Activated T-cell treated with anti-CD3 and anti-CD28 coated beads, Interleukin-2, amount 50 U/mL, for 48 hours (primary cell): ENCODE data around the gene CD36.

ENCODE experiments used
- DNase-seq, 2 experiments: peaks; one replicate each; pipeline ENCODE4 v3.0.0-alpha.2; 2020

Gene CD36

DNA sequence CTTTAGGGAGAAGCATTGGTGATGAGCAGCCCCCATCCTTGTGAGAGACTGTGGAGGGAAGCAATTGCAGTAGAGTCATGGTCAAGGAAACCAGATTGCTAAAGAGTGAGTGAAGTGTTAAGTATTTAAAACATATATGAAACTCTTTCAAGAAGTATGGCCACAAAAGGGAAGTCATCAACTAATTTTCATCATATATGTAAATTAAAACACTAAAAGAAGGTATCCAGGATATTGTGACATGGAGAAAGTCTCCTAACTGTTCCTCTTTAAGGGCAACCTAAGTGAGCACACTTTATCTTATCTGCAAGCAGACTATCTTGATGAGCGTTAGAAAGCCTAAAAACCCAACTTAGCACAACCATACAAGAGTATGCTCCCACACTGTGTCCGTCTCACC, 69.7 kb downstream of the CD36 start:
- DNase-seq = no peak

DNA sequence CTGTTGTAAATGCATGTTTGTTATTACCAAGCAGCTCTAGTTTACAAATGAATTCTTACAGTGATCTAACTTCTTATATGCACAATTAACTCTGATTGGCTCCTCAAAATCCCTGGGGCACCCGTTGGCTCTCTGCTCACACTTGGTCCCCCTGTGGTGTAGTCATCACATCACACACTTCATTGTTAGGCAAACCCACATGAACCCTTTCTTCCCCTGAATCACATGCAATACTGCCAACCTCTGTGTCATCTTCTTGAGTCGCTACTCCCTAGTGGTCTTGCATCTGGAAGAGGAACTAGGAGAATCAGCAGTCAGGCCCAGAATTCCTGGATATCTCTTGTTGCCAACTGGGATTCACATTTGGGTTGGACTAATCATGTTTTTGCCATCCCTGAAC, 73.1 kb downstream of the CD36 start:
- DNase-seq = no peak

DNA sequence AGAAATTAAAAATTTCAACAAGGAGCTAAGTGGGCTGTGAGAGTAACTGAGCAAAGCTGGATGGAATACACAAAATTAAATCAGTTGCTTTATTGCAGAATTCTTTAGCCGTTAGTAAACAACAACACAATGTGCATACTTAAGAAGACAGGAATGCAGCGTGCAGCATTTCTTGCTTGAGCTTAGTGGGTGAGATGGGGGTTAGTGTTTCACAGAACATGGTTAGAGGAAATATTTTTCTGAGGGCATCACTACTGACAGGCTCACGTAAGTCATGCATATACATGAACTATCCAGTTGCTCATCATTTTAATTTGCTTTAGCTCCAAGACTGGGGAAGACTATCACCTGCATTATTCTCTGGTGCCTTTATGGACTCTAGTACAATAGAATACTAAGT, 80.8 kb downstream of the CD36 start:
- DNase-seq = no peak

GRCh38 chr7:80720146-80720545, 81.7 kb downstream of the CD36 start:
- DNase-seq = no peak

DNA sequence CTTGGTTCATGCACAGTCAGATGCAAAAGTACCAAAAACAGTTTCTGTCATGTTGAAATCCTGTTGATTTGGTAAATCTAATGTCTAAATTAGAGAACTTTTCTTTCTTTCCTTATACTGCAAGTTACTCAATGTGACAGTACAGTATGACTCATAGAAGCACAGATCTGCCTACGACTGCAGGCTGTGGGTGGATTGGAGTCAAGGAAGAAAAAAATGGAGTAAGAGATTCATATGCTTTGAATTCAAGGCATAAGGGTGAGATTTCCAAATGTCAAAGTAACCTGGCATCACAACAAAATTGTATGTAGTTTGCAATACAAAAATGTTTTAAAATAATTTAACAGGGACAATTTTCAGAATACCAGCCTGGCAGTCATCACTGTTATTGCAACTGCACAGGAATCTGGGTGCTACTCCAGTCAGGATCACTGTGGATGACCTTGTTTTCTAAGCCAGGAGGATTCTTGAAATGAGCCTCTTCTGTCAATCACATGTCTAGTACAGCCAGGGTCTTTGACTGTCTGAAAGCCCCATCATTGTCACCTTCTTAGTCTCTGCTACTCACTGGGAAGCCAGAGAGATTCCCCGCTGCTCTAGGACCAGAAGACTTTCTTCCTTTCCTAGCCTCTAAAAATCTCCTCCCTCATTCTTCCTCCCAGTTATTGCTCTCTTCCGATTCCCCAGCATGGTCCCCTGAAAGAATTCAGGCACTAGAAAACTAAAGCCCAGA, 83.6 kb downstream of the CD36 start:
- DNase-seq = no peak

DNA sequence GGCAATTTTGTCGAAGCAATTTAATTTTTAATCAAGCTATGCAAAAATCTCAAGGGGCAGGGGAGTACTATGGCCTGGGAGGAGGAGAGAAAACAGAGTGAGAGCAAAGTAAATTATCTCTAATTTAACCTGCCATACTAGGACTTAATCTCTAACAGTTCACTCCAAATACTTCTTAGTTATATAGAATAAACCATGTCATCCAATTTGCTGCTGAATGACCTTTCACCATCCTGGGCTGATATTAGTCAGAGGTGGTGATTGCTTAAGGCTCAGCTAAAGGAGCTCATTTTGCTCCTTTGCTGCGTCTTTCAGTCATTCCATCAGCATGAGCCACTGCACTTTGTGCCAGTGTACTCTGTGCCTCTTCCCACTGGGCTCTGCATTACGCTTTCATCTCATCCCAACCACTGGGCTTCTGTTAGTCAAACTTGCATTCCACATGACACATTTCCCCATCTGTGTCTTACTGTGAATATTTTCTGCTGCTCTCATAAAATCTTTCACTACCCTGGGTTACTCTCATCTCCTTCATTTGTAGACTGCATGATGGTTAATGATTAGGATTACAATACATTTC, 84.3 kb downstream of the CD36 start:
- no peak for DNase-seq

DNA sequence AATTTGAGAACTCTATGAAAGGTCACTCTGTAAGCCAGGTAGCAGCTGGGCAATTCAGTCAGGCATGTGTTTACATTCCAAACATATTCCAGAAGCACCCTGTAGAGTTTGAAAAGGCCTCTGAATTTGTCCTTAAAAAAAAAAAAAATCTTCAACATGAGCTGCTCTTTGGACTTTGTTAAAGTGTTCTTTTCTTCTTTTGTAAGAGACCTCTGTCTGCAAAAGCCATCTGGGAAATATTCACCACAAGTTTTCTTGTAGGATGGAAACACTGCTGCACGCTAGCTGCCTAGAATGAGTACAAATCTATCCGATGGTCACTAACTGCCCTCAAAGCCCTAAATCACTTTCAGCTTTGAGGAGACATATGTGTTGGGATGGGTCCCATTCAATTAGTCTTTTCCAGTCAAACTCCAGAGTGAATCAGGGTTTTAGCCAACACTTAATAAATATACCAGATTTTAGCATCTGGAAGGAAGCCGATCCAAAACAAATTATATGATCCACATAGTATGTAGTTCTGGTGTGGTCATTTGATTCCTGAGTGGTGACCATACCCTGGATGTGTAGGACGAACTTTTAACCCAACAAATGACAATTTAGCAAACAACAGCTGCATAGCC, 85.9 kb downstream of the CD36 start:
- DNase-seq = no peak

DNA sequence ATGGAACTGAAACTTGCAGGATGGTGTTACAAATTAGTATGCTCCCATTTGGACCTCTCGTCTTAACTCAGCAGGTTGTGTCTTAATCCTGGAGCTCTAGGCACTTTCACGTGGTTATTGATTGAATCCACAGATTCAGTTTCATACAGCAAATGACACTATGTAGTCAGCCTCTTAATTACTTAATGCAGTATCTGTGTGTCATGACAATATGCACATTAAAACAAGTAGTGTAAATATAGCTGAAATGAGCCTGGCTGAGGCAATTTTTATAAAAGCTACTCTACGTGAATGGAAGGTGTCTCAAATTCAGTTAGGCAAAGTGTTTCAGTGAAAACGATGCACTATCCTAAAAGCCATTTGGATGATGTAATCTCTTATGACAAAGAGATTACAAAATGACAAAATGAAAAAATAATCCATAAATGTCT, 86.8 kb downstream of the CD36 start:
- no peak for DNase-seq
